ENCODE data around the gene GPC3.

- TF ChIP-seq CTCF (conservative IDR thresholded peaks at IDR 0.05; ENCODE audit: low read depth, low read length): no peak
- TF ChIP-seq EZH2 (IDR thresholded peaks at IDR 0.05; ENCODE audit: borderline replicate concordance, low read depth, low read length, poor library complexity, severe bottlenecking): no peak
Observed at GRCh38 chrX:133966199-133966598, 19.2 kb downstream of the GPC3 start.
